ENCODE measurements around the gene C1orf226.

DNA sequence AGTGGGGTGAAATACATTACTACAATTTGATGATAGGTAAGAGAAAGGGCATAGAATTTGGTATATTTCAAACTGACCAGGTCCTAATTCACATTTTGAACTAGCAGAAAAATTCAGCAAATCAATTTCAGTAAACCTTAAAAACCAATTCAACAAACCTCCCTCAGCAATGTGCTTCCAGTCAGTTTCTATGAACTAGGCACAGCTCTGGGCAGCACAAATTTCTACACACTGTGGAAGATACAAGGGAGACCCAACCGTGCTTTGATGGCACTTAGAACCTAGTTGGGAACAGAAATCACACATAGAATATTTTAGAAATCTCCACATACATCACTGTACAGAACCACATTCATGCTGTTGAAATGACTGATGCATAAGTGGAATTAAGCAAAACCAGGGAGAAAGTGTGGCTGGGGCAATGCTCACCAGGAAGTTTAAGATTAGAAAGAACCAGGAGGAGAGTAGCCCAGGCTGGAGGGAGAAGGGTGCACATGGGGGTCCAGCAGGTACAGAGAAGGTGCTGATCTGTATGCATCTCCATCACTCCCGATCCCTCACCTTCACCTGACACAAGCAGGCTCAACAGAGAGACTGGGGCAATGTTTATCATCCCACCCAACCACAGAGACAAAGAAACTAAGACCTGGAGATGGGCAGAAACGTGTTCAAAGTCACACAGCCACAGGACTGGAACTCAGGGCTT lies 14.8 kb downstream of the C1orf226 start:
- TF ChIP-seq SMC3 (IDR thresholded peaks at IDR 0.05; ENCODE audit: low read depth, low read length) (no peak), NFE2L2 (IDR thresholded peaks at IDR 0.05; ENCODE audit: low read depth, low read length) (no peak), CEBPB (IDR thresholded peaks at IDR 0.05; ENCODE audit: low read depth, low read length) (no peak), RAD21 (IDR thresholded peaks at IDR 0.05; ENCODE audit: low read length) (no peak), POLR2A (IDR thresholded peaks at IDR 0.05; ENCODE audit: low read depth, low read length) (no peak), CHD1 (IDR thresholded peaks at IDR 0.05; ENCODE audit: low read depth, low read length) (no peak), BHLHE40 (IDR thresholded peaks at IDR 0.05; ENCODE audit: low read depth, low read length) (no peak), RCOR1 (IDR thresholded peaks at IDR 0.05; ENCODE audit: insufficient replicate concordance, low read length) (no peak), MAZ (IDR thresholded peaks at IDR 0.05; ENCODE audit: borderline replicate concordance, low read depth, low read length) (no peak)
- TF ChIP-seq, protein P1, sequence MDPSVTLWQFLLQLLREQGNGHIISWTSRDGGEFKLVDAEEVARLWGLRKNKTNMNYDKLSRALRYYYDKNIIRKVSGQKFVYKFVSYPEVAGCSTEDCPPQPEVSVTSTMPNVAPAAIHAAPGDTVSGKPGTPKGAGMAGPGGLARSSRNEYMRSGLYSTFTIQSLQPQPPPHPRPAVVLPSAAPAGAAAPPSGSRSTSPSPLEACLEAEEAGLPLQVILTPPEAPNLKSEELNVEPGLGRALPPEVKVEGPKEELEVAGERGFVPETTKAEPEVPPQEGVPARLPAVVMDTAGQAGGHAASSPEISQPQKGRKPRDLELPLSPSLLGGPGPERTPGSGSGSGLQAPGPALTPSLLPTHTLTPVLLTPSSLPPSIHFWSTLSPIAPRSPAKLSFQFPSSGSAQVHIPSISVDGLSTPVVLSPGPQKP (IDR thresholded peaks at IDR 0.05; ENCODE audit: borderline replicate concordance, low read depth, low read length) = no peak
- TF ChIP-seq, protein P2, sequence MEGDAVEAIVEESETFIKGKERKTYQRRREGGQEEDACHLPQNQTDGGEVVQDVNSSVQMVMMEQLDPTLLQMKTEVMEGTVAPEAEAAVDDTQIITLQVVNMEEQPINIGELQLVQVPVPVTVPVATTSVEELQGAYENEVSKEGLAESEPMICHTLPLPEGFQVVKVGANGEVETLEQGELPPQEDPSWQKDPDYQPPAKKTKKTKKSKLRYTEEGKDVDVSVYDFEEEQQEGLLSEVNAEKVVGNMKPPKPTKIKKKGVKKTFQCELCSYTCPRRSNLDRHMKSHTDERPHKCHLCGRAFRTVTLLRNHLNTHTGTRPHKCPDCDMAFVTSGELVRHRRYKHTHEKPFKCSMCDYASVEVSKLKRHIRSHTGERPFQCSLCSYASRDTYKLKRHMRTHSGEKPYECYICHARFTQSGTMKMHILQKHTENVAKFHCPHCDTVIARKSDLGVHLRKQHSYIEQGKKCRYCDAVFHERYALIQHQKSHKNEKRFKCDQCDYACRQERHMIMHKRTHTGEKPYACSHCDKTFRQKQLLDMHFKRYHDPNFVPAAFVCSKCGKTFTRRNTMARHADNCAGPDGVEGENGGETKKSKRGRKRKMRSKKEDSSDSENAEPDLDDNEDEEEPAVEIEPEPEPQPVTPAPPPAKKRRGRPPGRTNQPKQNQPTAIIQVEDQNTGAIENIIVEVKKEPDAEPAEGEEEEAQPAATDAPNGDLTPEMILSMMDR (conservative IDR thresholded peaks at IDR 0.05; ENCODE audit: low read depth, low read length) = no peak
- TF ChIP-seq, protein P3, sequence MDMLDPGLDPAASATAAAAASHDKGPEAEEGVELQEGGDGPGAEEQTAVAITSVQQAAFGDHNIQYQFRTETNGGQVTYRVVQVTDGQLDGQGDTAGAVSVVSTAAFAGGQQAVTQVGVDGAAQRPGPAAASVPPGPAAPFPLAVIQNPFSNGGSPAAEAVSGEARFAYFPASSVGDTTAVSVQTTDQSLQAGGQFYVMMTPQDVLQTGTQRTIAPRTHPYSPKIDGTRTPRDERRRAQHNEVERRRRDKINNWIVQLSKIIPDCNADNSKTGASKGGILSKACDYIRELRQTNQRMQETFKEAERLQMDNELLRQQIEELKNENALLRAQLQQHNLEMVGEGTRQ (IDR thresholded peaks at IDR 0.05; ENCODE audit: low read depth, low read length) = no peak

Data from IMR-90 (cell line).